Ovary (tissue), 9 donors: Measurements from ENCODE around the gene PRKG2. TPM values are rescaled to one million over a fixed set of nuclear protein-coding genes. Genes with fewer than 3 reads are reported as not detected.

ENCODE experiments used
- DNase-seq, 5 donors: peaks; one replicate each; pipeline ENCODE4 v3.0.0-alpha.2; 2019 to 2020
- H3K27ac ChIP-seq, 2 donors: fragments of 200-600 bp; one replicate each; pipeline versions ENCODE4 v1.5.1 to v1.8.0; 2019 to 2022
- H3K27me3 ChIP-seq: fragments of 200-600 bp; one replicate; pipeline ENCODE4 v1.8.0; 2022
- H3K36me3 ChIP-seq: fragments of 200-600 bp; sonication (generic); one replicate; pipeline ENCODE4 v1.5.1; 2019
- H3K4me1 ChIP-seq: one replicate; pipeline ENCODE4 v1.8.1; 2013; ENCODE audit warnings: mild to moderate bottlenecking, moderate library complexity; ENCODE audit not compliant: insufficient read depth
- H3K4me3 ChIP-seq: fragments of 200-600 bp; sonication (generic); one replicate; pipeline ENCODE4 v1.5.1; 2017
- H3K9me3 ChIP-seq, 2 donors: fragments of 200-600 bp in 1 of 2; sonication (generic) in 1 of 2; one replicate each; pipeline versions ENCODE4 v1.5.1 to v1.8.1; 2013 to 2019; ENCODE audit warnings: mild to moderate bottlenecking in 1 of 2, moderate library complexity in 1 of 2
- EP300 ChIP-seq: sonication (generic); formaldehyde crosslinking; IDR thresholded peaks from one replicate; pipeline ENCODE4 v1.6.1; 2017; ENCODE audit warnings: antibody characterized with exemption
- POLR2A ChIP-seq: fragments of 450-650 bp; IDR thresholded peaks from one replicate; pipeline ENCODE4 v1.6.1; 2017; ENCODE audit warnings: antibody characterized with exemption, mild to moderate bottlenecking, moderate library complexity
- WGBS, 3 donors: extraction: QIAGEN DNeasy Blood & Tissue Kit in 1 of 3; methylation state at CpG; one replicate each; pipeline versions ENCODE4 v1.1.5 to v1.1.7; 2013 to 2017; 5-methylcytosine and 5-hydroxymethylcytosine counted together
- intact Hi-C, 4 donors: fragments of 100-400 bp; cut with DNase I; formaldehyde crosslinking; loops; one replicate each; pipeline versions ENCODE4 v1.11.0 to v1.15.1; 2022 to 2023
- polyA plus RNA-seq, 2 donors: library from polyadenylated mRNA; stranded (reverse); fragments of 200-250 nt in 1 of 2; fragments of 350-450 nt in 1 of 2; fragmentation: Illumina TruSeq in 1 of 2; extraction: RNeasy Lipid Tissue Mini Kit (QIAGEN cat#74804) in 1 of 2; gene quantifications; one replicate each; pipeline ENCODE4 v1.2.3, GENCODE V29; 2013 to 2014
- total RNA-seq, 7 donors: library from RNA; depleted of rRNA in 2 of 7; stranded (reverse); fragments of >200 nt in 2 of 7; fragmentation: NEBNext Ultra II Directional in 3 of 7; extraction: Animal tissue kit (Norgen Biotek cat#: 25700) in 3 of 7; gene quantifications; one replicate each; pipeline versions ENCODE4 v1.1.0 to v1.2.4, GENCODE V29; 2016 to 2023
- TF ChIP-seq, protein P1 (sequence below), 3 donors: fragments of 450-650 bp in 2 of 3; fragments of 200-600 bp in 1 of 3; IDR thresholded peaks; one replicate each; pipeline versions ENCODE4 v1.5.1 to v1.8.0; 2016 to 2022; ENCODE audit warnings: antibody characterized with exemption in 3 of 3, mild to moderate bottlenecking in 1 of 3
- donor health status: DM: no; HTN: no; CAD: no; lungs with moderate emphysema.
- donor health status: DM: no; HTN: no; CAD: no.
- donor health status: Bipolar disorder and iron deficiency.
- donor health status: DM: yes; HTN: yes; CAD: no.
- donor health status: DM: no; HTN: no; CAD: no.
- donor health status: DM: yes; HTN: yes; CAD: no.

Gene PRKG2
- total and polyA plus RNA-seq, 9 donors, result 0.08 to 0.60 (median 0.16) TPM; not detected in 3

DNA sequence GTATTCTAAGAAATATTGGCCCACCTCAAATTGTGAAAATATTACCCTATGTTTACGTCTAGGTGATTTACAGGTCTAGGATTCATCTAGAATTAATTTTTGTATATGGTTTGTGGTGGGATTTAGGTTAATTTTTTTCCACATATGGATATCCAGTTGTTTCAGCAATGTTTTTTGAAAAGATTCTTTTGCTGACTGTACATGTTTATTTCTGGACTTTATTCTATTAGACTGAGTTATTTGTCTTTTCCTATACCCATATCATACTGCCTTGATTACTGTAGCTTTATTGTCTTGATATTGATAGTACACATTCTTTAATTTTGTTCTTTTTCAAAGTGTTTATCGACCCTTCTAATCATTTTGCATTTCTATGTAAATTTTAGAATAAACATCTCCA lies 83.5 kb downstream of the PRKG2 start:
- Histone ChIP-seq H3K9me3 (no peaks in the 10 kb centered on the region), H3K4me3 (no peak overlapping the region), H3K4me1 (no peaks in the 10 kb centered on the region), H3K27me3 (no peaks in the 10 kb centered on the region), H3K27ac (no peak overlapping the region), H3K36me3 (no peaks in the 10 kb centered on the region)
- intact Hi-C loops, result no loop called here
- 89 to 96% (median 94%) methylated on average over 2 of the region's 2 CpGs for WGBS, 3 donors
- TF ChIP-seq POLR2A, result no peak
- TF ChIP-seq, protein P1, sequence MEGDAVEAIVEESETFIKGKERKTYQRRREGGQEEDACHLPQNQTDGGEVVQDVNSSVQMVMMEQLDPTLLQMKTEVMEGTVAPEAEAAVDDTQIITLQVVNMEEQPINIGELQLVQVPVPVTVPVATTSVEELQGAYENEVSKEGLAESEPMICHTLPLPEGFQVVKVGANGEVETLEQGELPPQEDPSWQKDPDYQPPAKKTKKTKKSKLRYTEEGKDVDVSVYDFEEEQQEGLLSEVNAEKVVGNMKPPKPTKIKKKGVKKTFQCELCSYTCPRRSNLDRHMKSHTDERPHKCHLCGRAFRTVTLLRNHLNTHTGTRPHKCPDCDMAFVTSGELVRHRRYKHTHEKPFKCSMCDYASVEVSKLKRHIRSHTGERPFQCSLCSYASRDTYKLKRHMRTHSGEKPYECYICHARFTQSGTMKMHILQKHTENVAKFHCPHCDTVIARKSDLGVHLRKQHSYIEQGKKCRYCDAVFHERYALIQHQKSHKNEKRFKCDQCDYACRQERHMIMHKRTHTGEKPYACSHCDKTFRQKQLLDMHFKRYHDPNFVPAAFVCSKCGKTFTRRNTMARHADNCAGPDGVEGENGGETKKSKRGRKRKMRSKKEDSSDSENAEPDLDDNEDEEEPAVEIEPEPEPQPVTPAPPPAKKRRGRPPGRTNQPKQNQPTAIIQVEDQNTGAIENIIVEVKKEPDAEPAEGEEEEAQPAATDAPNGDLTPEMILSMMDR (IDR thresholded peaks at IDR 0.05), result no peak
- no peak for TF ChIP-seq EP300
- DNase-seq, result no peak

DNA sequence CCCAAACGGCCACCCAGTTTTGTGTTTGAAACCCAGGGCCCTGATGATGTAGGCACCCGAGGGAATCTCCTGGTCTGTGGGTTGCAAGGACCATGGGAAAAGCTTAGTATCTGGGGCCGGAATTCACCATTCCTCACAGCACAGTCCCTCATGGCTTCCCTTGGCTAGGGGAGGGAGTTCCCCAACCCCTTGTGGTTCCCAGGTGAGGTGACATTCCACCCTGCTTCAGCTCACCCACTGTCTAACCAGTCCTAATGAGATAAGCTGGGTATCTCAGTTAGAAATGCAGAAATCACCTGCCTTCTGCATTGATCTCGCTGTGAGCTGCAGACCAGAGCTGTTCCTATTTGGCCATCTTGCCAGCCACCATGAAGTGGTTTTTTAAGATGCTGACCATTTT lies 84.0 kb downstream of the PRKG2 start:
- H3K4me3 ChIP-seq, result no peak overlapping the region
- H3K9me3 ChIP-seq, result no peaks in the 10 kb centered on the region
- TF ChIP-seq POLR2A (no peak), EP300 (no peak)
- TF ChIP-seq, protein P1 (IDR thresholded peaks at IDR 0.05), result no peak
- H3K36me3 ChIP-seq, result no peaks in the 10 kb centered on the region
- intact Hi-C loops, result no loop called here
- H3K4me1 ChIP-seq, result no peaks in the 10 kb centered on the region
- no peak for DNase-seq
- H3K27me3 ChIP-seq, result no peaks in the 10 kb centered on the region
- WGBS, 3 donors, result 83 to 86% (median 85%) methylated on average over 4 of the region's 4 CpGs
- no peak overlapping the region for H3K27ac ChIP-seq

DNA sequence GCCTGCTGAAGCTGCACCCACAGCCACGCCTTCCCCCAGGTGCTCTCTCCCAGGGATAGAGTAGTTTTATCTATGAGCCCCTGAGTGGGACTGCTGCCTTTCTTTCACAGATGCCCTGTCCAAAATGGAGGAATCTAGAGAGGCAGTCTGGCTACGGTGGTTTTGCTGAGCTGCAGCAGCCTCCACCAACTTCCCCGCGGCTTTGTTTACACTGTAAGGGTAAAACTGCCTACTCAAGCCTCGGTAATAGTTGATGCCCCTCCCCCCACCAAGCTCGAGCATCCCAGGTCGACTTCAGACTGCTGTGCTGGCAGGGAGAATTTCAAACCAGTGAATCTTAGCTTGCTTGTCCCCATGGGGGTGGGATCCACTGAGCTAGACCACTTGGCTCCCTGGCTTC lies 84.5 kb downstream of the PRKG2 start:
- H3K4me3 ChIP-seq, result no peak overlapping the region
- no peaks in the 10 kb centered on the region for H3K9me3 ChIP-seq
- no peak for DNase-seq
- intact Hi-C loops, result no loop called here
- H3K36me3 ChIP-seq, result no peaks in the 10 kb centered on the region
- H3K27me3 ChIP-seq, result no peaks in the 10 kb centered on the region
- TF ChIP-seq POLR2A, result no peak
- TF ChIP-seq, protein P1 (IDR thresholded peaks at IDR 0.05), result no peak
- no peak for TF ChIP-seq EP300
- H3K4me1 ChIP-seq, result no peaks in the 10 kb centered on the region
- H3K27ac ChIP-seq, result no peak overlapping the region
- WGBS, 3 donors, result 68 to 69% (median 68%) methylated on average over 7 of the region's 7 CpGs

DNA sequence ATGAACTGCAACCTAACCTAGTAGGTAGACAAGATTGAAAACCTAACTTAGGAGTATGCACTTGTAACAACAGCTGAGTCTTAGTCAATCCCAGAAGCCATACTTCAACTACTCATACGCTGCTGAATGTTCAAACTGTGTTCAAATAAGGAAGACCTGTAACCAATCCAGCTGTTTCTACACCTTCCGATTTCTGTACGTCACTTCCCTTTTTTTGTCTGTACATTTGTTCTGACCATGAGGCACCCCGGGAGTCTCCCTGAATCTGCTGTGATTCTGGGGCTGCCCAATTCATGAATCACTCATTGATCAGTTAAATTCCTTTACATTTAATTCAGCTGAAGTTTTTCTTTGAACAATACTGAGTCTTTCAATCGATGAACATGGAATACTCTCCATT lies 95.0 kb downstream of the PRKG2 start:
- Histone ChIP-seq H3K9me3 (no peaks in the 10 kb centered on the region), H3K27me3 (no peaks in the 10 kb centered on the region), H3K36me3 (no peaks in the 10 kb centered on the region), H3K4me3 (no peak overlapping the region), H3K4me1 (no peaks in the 10 kb centered on the region), H3K27ac (no peak overlapping the region)
- TF ChIP-seq EP300 (no peak), POLR2A (no peak)
- TF ChIP-seq, protein P1 (IDR thresholded peaks at IDR 0.05), result no peak
- intact Hi-C loops, result no loop called here
- DNase-seq, result no peak
- WGBS, 3 donors, result 89 to 94% (median 91%) methylated on average over 5 of the region's 5 CpGs

DNA sequence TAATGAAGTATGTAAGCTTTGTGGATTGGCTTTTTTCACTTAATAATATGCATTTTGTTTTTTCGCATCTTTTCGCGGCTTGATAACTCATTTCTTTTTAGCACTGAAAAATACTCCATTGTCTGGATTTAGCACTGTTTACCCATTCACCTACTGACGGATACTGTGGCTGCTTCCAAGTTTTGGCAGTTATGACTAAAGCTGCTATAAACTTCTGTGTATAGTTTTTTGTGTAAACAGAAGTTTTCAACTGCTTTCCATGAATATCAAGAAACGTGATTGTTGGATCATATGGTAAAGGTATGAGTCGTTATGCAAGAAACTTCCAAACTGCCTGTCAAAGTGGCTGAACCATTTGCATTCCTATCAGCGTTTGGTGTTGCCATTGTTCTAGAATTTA lies 96.9 kb downstream of the PRKG2 start:
- Histone ChIP-seq H3K4me1 (no peaks in the 10 kb centered on the region), H3K27ac (no peak overlapping the region), H3K36me3 (no peaks in the 10 kb centered on the region), H3K9me3 (no peaks in the 10 kb centered on the region), H3K27me3 (no peaks in the 10 kb centered on the region), H3K4me3 (no peak overlapping the region)
- DNase-seq, result no peak
- TF ChIP-seq POLR2A (no peak), EP300 (no peak)
- TF ChIP-seq, protein P1 (IDR thresholded peaks at IDR 0.05), result no peak
- intact Hi-C loops, result no loop called here
- WGBS, 3 donors, result 84 to 87% (median 85%) methylated on average over 7 of the region's 7 CpGs
